Panc1 (cell line): Measurements from ENCODE around the gene OR14K1. TPM values are rescaled to one million over a fixed set of nuclear protein-coding genes. Genes with fewer than 3 reads are reported as not detected.

Experiments
- ATAC-seq: fragments of 200-7000 bp; cut with Tn5 transposase; 2 replicates; pipeline ENCODE4 v1.9.1; 2020; ENCODE audit warnings: mild to moderate bottlenecking, moderate library complexity
- BruUV-seq: library from RNA; stranded (reverse); fragments of 400-500 nt; replicated peaks from 2 replicates; lab custom pipeline; 2021; lab: Mats Ljungman, UMichigan
- CTCF ChIA-PET: fragments of 300-600 bp; sonication (Branson Sonifier 250); formaldehyde crosslinking; loops from one replicate; lab custom pipeline; 2022; ENCODE audit warnings: antibody characterized with exemption; lab: Charles Lee
- POLR2A ChIA-PET: fragments of 300-600 bp; sonication (Branson Sonifier 250); formaldehyde crosslinking; loops from one replicate; lab custom pipeline; 2022; ENCODE audit warnings: antibody characterized with exemption; lab: Charles Lee
- DNase-seq: peaks from one replicate; pipeline ENCODE4 v3.0.0-alpha.2; 2010; ENCODE audit warnings: low read depth, low spot score
- H3K27ac ChIP-seq: 2 replicates; pipeline ENCODE4 v1.5.1; 2011; ENCODE audit warnings: mild to moderate bottlenecking, low read length, inconsistent platforms
- H3K27me3 ChIP-seq: fragments of 200-500 bp; sonication (Bioruptor generic); 2 replicates; pipeline ENCODE4 v1.6.0; 2014; ENCODE audit warnings: low read length, inconsistent platforms; ENCODE audit not compliant: control insufficient read depth, insufficient read depth
- H3K36me3 ChIP-seq: fragments of 200-500 bp; sonication (Bioruptor generic); 2 replicates; pipeline ENCODE4 v1.5.1; 2014; ENCODE audit warnings: inconsistent platforms, mild to moderate bottlenecking, low read length, moderate library complexity; ENCODE audit not compliant: control insufficient read depth, insufficient read depth
- H3K4me1 ChIP-seq: 2 replicates; pipeline ENCODE4 v1.5.1; 2011; ENCODE audit warnings: inconsistent platforms, mild to moderate bottlenecking, low read length, moderate library complexity; ENCODE audit not compliant: control insufficient read depth, insufficient read depth
- H3K4me3 ChIP-seq, 2 experiments: 2 replicates each; pipeline ENCODE4 v1.5.1; 2011 to 2012; ENCODE audit warnings: low read depth in 2 of 2, low read length in 2 of 2, mild to moderate bottlenecking in 2 of 2, inconsistent platforms in 1 of 2, moderate library complexity in 1 of 2
- H3K9me3 ChIP-seq: fragments of 200-500 bp; sonication (Bioruptor generic); 2 replicates; pipeline ENCODE4 v1.5.1; 2014; ENCODE audit warnings: low read depth, mild to moderate bottlenecking, inconsistent platforms, low read length, moderate library complexity; ENCODE audit not compliant: control insufficient read depth, insufficient read depth
- CTCF ChIP-seq: fragments of 450-650 bp; IDR thresholded peaks from 2 replicates; pipeline ENCODE4 v1.5.1; 2017; ENCODE audit warnings: mild to moderate bottlenecking
- POLR2AphosphoS5 ChIP-seq: IDR thresholded peaks from 2 replicates; pipeline ENCODE4 v1.6.1; 2012; ENCODE audit warnings: mild to moderate bottlenecking, low read depth, low read length, moderate library complexity
- REST ChIP-seq, 2 experiments: IDR thresholded peaks; 2 replicates each; pipeline ENCODE4 v1.6.1; 2011 to 2012; ENCODE audit warnings: low read depth in 2 of 2, control low read depth in 1 of 2, low read length in 1 of 2, mild to moderate bottlenecking in 1 of 2, moderate library complexity in 1 of 2; ENCODE audit not compliant: insufficient read depth in 1 of 2
- SIN3A ChIP-seq: IDR thresholded peaks from 2 replicates; pipeline ENCODE4 v1.6.1; 2012; ENCODE audit warnings: low read depth, mild to moderate bottlenecking, low read length, moderate library complexity, borderline replicate concordance; ENCODE audit not compliant: insufficient read depth
- TCF7L2 ChIP-seq: IDR thresholded peaks from 2 replicates; pipeline ENCODE4 v1.6.1; 2011; ENCODE audit warnings: mild to moderate bottlenecking, low read depth, low read length, inconsistent platforms
- in situ Hi-C: cut with HindIII; loops from 2 replicates; pipeline ENCODE4 v1.10.0; 2016; ENCODE audit warnings: low sequenced_read_pairs, low pct_unique_long_range_greater_than_20kb
- intact Hi-C: fragments of 100-400 bp; cut with micrococcal nuclease; formaldehyde crosslinking; loops from one replicate; pipeline ENCODE4 v1.10.0; 2022; ENCODE audit not compliant: unreplicated experiment
- total RNA-seq: library from RNA; stranded (reverse); gene quantifications from one replicate; pipeline ENCODE4 v1.2.1, GENCODE V29; 2021; ENCODE audit not compliant: unreplicated experiment

OR14K1 gene
- total RNA-seq, 1 experiment from 2014 or later = not detected

- Histone ChIP-seq H3K4me3 (no peak overlapping the region), H3K27ac (no peak overlapping the region), H3K4me1 (no peaks in the 10 kb centered on the region), H3K36me3 (no peaks in the 10 kb centered on the region), H3K27me3 (no peaks in the 10 kb centered on the region), H3K9me3 (no peaks in the 10 kb centered on the region)
- BruUV-seq = no TSS peak
- ATAC-seq (no peak), DNase-seq (no peak)
- ChIA-PET POLR2A (no interaction called here), CTCF (no interaction called here)
- intact Hi-C loops (no loop called here), in situ Hi-C loops (no loop called here)
- no peak for TF ChIP-seq TCF7L2
- no peak for TF ChIP-seq POLR2AphosphoS5
- TF ChIP-seq REST (IDR thresholded peaks at IDR 0.05; ENCODE audit: insufficient read depth in 1 of 2, low read depth in 2 of 2, low read length in 1 of 2) = no peak
- TF ChIP-seq CTCF = no peak
- TF ChIP-seq SIN3A = no peak
Measured at GRCh38 chr1:247721222-247721621, 17.2 kb upstream of the OR14K1 start.

- Histone ChIP-seq H3K9me3 (no peaks in the 10 kb centered on the region), H3K27me3 (no peaks in the 10 kb centered on the region), H3K4me1 (no peaks in the 10 kb centered on the region), H3K27ac (no peak overlapping the region), H3K4me3 (no peak overlapping the region), H3K36me3 (no peaks in the 10 kb centered on the region)
- in situ Hi-C loops = no loop called here
- no peak for DNase-seq
- TF ChIP-seq REST (IDR thresholded peaks at IDR 0.05; ENCODE audit: insufficient read depth in 1 of 2, low read depth in 2 of 2, low read length in 1 of 2) (no peak), POLR2AphosphoS5 (no peak), SIN3A (no peak), TCF7L2 (no peak), CTCF (no peak)
- intact Hi-C loops = no loop called here
- no TSS peak for BruUV-seq
- ATAC-seq = no peak
- ChIA-PET CTCF (no interaction called here), POLR2A (no interaction called here)
Measured at GRCh38 chr1:247740721-247741120, 2.3 kb downstream of the OR14K1 start.
